ENCODE measurements around the gene DPT. TPM values are rescaled to one million over a fixed set of nuclear protein-coding genes. Genes with fewer than 3 reads are reported as not detected.

Gene DPT
- polyA plus RNA-seq, 3 donors: not detected

GRCh38 chr1:168671782-168672181 is 57.2 kb downstream of the DPT start:
- intact Hi-C loops (cut with micrococcal nuclease): no loop called here
- H3K79me2 ChIP-seq (ENCODE audit: insufficient read depth, low read length): no peaks in the 10 kb centered on the region
- no peaks in the 10 kb centered on the region for H3K4me1 ChIP-seq (ENCODE audit: control insufficient read depth in 1 of 2, insufficient read depth in 2 of 2, low read length in 2 of 2)
- Mint-ChIP-seq H3K27me3 (ENCODE audit: low read depth in 3 of 3) (peaks cover 0 to 2% (median 2%) of the 10 kb centered on the region in 3 donors), H3K36me3 (no peaks in the 10 kb centered on the region), H3K4me3 (no peak overlapping the region), H3K4me1 (no peaks in the 10 kb centered on the region), H3K9me3 (peaks cover 0 to 10% (median 5%) of the 10 kb centered on the region in 7 donors), H3K27ac (peak overlapping the region in 1 of 7 donors; percentile 5)
- no peak overlapping the region for H3K27ac ChIP-seq (ENCODE audit: low read depth in 1 of 2, low read length in 2 of 2)
- no peaks in the 10 kb centered on the region for H3K27me3 ChIP-seq (ENCODE audit: control insufficient read depth in 2 of 2, insufficient read depth in 2 of 2, low read length in 2 of 2)
- H3K4me2 ChIP-seq (replicated peaks; ENCODE audit: extremely low read depth, low read length, poor library complexity, severe bottlenecking): no peak overlapping the region
- no peaks in the 10 kb centered on the region for H3K36me3 ChIP-seq (replicated peaks in 1 of 2; ENCODE audit: control insufficient read depth in 1 of 2, insufficient read depth in 2 of 2, low read length in 2 of 2)
- DNase-seq: no peak
- no peaks in the 10 kb centered on the region for H4K20me1 ChIP-seq (ENCODE audit: insufficient read depth, low read length)
- no peak overlapping the region for H3K9ac ChIP-seq (ENCODE audit: insufficient read depth, low read length, poor library complexity, severe bottlenecking)
- no peak overlapping the region for H3K4me3 ChIP-seq (replicated peaks in 1 of 3; ENCODE audit: low read depth in 2 of 3, low read length in 3 of 3)
- TF ChIP-seq CTCF (IDR thresholded peaks at IDR 0.05): no peak
- H3K9me3 ChIP-seq (replicated peaks in 1 of 2; ENCODE audit: control insufficient read depth in 1 of 2, insufficient read depth in 1 of 2, low read length in 2 of 2): peaks cover 0 to 7% of the 10 kb centered on the region in 2 donors
- H2AFZ ChIP-seq (ENCODE audit: insufficient read depth, low read depth, low read length, poor library complexity, severe bottlenecking): no peak overlapping the region

GRCh38 chr1:168665975-168666374 is 63.0 kb downstream of the DPT start:
- no peak for DNase-seq
- no peaks in the 10 kb centered on the region for H3K36me3 Mint-ChIP-seq
- Histone ChIP-seq H3K4me3 (replicated peaks in 1 of 3; ENCODE audit: low read depth in 2 of 3, low read length in 3 of 3) (no peak overlapping the region), H3K4me1 (ENCODE audit: control insufficient read depth in 1 of 2, insufficient read depth in 2 of 2, low read length in 2 of 2) (no peaks in the 10 kb centered on the region), H3K36me3 (replicated peaks in 1 of 2; ENCODE audit: control insufficient read depth in 1 of 2, insufficient read depth in 2 of 2, low read length in 2 of 2) (no peaks in the 10 kb centered on the region), H3K4me2 (replicated peaks; ENCODE audit: extremely low read depth, low read length, poor library complexity, severe bottlenecking) (no peak overlapping the region), H3K79me2 (ENCODE audit: insufficient read depth, low read length) (no peaks in the 10 kb centered on the region), H3K9ac (ENCODE audit: insufficient read depth, low read length, poor library complexity, severe bottlenecking) (no peak overlapping the region), H3K9me3 (replicated peaks in 1 of 2; ENCODE audit: control insufficient read depth in 1 of 2, insufficient read depth in 1 of 2, low read length in 2 of 2) (peaks cover 0 to 7% of the 10 kb centered on the region in 2 donors), H2AFZ (ENCODE audit: insufficient read depth, low read depth, low read length, poor library complexity, severe bottlenecking) (no peak overlapping the region), H4K20me1 (ENCODE audit: insufficient read depth, low read length) (no peaks in the 10 kb centered on the region), H3K27me3 (ENCODE audit: control insufficient read depth in 2 of 2, insufficient read depth in 2 of 2, low read length in 2 of 2) (no peaks in the 10 kb centered on the region), H3K27ac (ENCODE audit: low read depth in 1 of 2, low read length in 2 of 2) (no peak overlapping the region)
- H3K27ac Mint-ChIP-seq: no peak overlapping the region
- no peak overlapping the region for H3K4me3 Mint-ChIP-seq
- H3K4me1 Mint-ChIP-seq: no peaks in the 10 kb centered on the region
- intact Hi-C loops (cut with micrococcal nuclease): no loop called here
- 88% methylated on average over 1 of the region's 1 CpG for WGBS (ENCODE audit: insufficient coverage)
- no peak for TF ChIP-seq CTCF (IDR thresholded peaks at IDR 0.05)
- no peaks in the 10 kb centered on the region for H3K27me3 Mint-ChIP-seq (ENCODE audit: low read depth in 3 of 3)
- H3K9me3 Mint-ChIP-seq: peaks cover 0 to 11% (median 6%) of the 10 kb centered on the region in 7 donors

All from CD14-positive monocyte (primary cell).